ENCODE measurements around the gene PPP1R1B. TPM values are rescaled to one million over a fixed set of nuclear protein-coding genes. Genes with fewer than 3 reads are reported as not detected.

Gene PPP1R1B
- total and polyA plus RNA-seq, 7 donors = 4.2 to 280 (median 12.1) TPM

- Histone ChIP-seq H3K36me3 (no peaks in the 10 kb centered on the region), H3K27ac (no peak overlapping the region), H3K4me1 (peaks cover 0 to 54% (median 36%) of the 10 kb centered on the region in 4 donors), H3K27me3 (no peaks in the 10 kb centered on the region), H3K9me3 (no peaks in the 10 kb centered on the region), H3K4me3 (no peak overlapping the region)
- no peak for TF ChIP-seq EP300 (IDR thresholded peaks at IDR 0.05)
- intact Hi-C loops (cut with DNase I) = no loop called here
- no peak for DNase-seq
- WGBS, 2 donors = 80 to 81% methylated on average over 7 of the region's 7 CpGs
Observed at GRCh38 chr17:39641883-39642282, 15.1 kb downstream of the PPP1R1B start.

GRCh38 chr17:39642291-39643074 lies 15.7 kb downstream of the PPP1R1B start:
- Histone ChIP-seq H3K4me1 (peaks cover 0 to 52% (median 36%) of the 10 kb centered on the region in 4 donors), H3K36me3 (no peaks in the 10 kb centered on the region), H3K9me3 (no peaks in the 10 kb centered on the region), H3K27me3 (no peaks in the 10 kb centered on the region), H3K4me3 (no peak overlapping the region), H3K27ac (no peak overlapping the region)
- TF ChIP-seq EP300 (IDR thresholded peaks at IDR 0.05) (no peak), POLR2A (IDR thresholded peaks at IDR 0.05) (no peak), CTCF (IDR thresholded peaks at IDR 0.05) (no peak), POLR2AphosphoS5 (IDR thresholded peaks at IDR 0.05) (no peak)
- no peak for DNase-seq
- 82 to 86% methylated on average over 9 of the region's 9 CpGs for WGBS, 2 donors
- intact Hi-C loops (cut with DNase I) = no loop called here

GRCh38 chr17:39643271-39643670 lies 16.5 kb downstream of the PPP1R1B start:
- 82 to 84% methylated on average over 4 of the region's 4 CpGs for WGBS, 2 donors
- Histone ChIP-seq H3K9me3 (no peaks in the 10 kb centered on the region), H3K4me3 (no peak overlapping the region), H3K27ac (no peak overlapping the region), H3K4me1 (peaks cover 0 to 44% (median 29%) of the 10 kb centered on the region in 4 donors), H3K36me3 (no peaks in the 10 kb centered on the region), H3K27me3 (no peaks in the 10 kb centered on the region)
- no peak for DNase-seq
- intact Hi-C loops (cut with DNase I) = no loop called here
- TF ChIP-seq CTCF (IDR thresholded peaks at IDR 0.05) (no peak), POLR2AphosphoS5 (IDR thresholded peaks at IDR 0.05) (no peak), EP300 (IDR thresholded peaks at IDR 0.05) (no peak), POLR2A (IDR thresholded peaks at IDR 0.05) (no peak)

GRCh38 chr17:39647256-39647655 lies 20.5 kb downstream of the PPP1R1B start:
- H3K9me3 ChIP-seq = no peaks in the 10 kb centered on the region
- H3K4me3 ChIP-seq = no peak overlapping the region
- WGBS, 2 donors = 85 to 86% methylated on average over 5 of the region's 5 CpGs
- H3K4me1 ChIP-seq = peaks cover 0 to 11% (median 2%) of the 10 kb centered on the region in 4 donors
- intact Hi-C loops (cut with DNase I) = no loop called here
- DNase-seq = no peak
- no peaks in the 10 kb centered on the region for H3K36me3 ChIP-seq
- no peaks in the 10 kb centered on the region for H3K27me3 ChIP-seq
- TF ChIP-seq POLR2A (IDR thresholded peaks at IDR 0.05) (no peak), CTCF (IDR thresholded peaks at IDR 0.05) (no peak), EP300 (IDR thresholded peaks at IDR 0.05) (no peak), POLR2AphosphoS5 (IDR thresholded peaks at IDR 0.05) (no peak)
- H3K27ac ChIP-seq = no peak overlapping the region

GRCh38 chr17:39648616-39649366 lies 22.0 kb downstream of the PPP1R1B start:
- DNase-seq = no peak
- no peaks in the 10 kb centered on the region for H3K4me1 ChIP-seq
- 83 to 90% methylated on average over 15 of the region's 15 CpGs for WGBS, 2 donors
- no peak for TF ChIP-seq POLR2A (IDR thresholded peaks at IDR 0.05)
- no peak for TF ChIP-seq CTCF (IDR thresholded peaks at IDR 0.05)
- no peak for TF ChIP-seq EP300 (IDR thresholded peaks at IDR 0.05)
- no peak for TF ChIP-seq POLR2AphosphoS5 (IDR thresholded peaks at IDR 0.05)
- no peak overlapping the region for H3K27ac ChIP-seq
- H3K27me3 ChIP-seq = no peaks in the 10 kb centered on the region
- intact Hi-C loops (cut with DNase I) = no loop called here
- H3K9me3 ChIP-seq = no peaks in the 10 kb centered on the region
- no peak overlapping the region for H3K4me3 ChIP-seq
- no peaks in the 10 kb centered on the region for H3K36me3 ChIP-seq

Measured in sigmoid colon (tissue), 7 donors.